Ishikawa (cell line): ENCODE data around the gene DAGLB.

ENCODE experiments used
- CEBPB ChIP-seq: IDR thresholded peaks from 2 replicates; pipeline ENCODE4 v1.6.1; 2012
- CREB1 ChIP-seq: IDR thresholded peaks from 2 replicates; pipeline ENCODE4 v1.6.1; 2012; ENCODE audit warnings: low read depth
- EGR1 ChIP-seq: IDR thresholded peaks from 2 replicates; pipeline ENCODE4 v1.6.1; 2012
- EP300 ChIP-seq: IDR thresholded peaks from 2 replicates; pipeline ENCODE4 v1.6.1; 2012; ENCODE audit warnings: borderline replicate concordance
- FOXM1 ChIP-seq: IDR thresholded peaks from 2 replicates; pipeline ENCODE4 v1.6.1; 2012; ENCODE audit warnings: low read depth, borderline replicate concordance
- NFIC ChIP-seq: IDR thresholded peaks from 2 replicates; pipeline ENCODE4 v1.6.1; 2012
- RAD21 ChIP-seq: IDR thresholded peaks from 2 replicates; pipeline ENCODE4 v1.6.1; 2012; ENCODE audit warnings: low read depth
- TAF1 ChIP-seq: IDR thresholded peaks from 2 replicates; pipeline ENCODE4 v1.6.1; 2012; ENCODE audit warnings: low read depth, mild to moderate bottlenecking
- TCF12 ChIP-seq: IDR thresholded peaks from 2 replicates; pipeline ENCODE4 v1.6.1; 2012; ENCODE audit warnings: low read depth
- TEAD4 ChIP-seq: IDR thresholded peaks from 2 replicates; pipeline ENCODE4 v1.6.1; 2012
- YY1 ChIP-seq: IDR thresholded peaks from 2 replicates; pipeline ENCODE4 v1.6.1; 2012; ENCODE audit warnings: low read depth
- ZBTB7A ChIP-seq: IDR thresholded peaks from 2 replicates; pipeline ENCODE4 v1.6.1; 2012; ENCODE audit warnings: low read depth
- TF ChIP-seq, protein P1 (sequence below): IDR thresholded peaks from 2 replicates; pipeline ENCODE4 v1.6.1; 2012
- TF ChIP-seq, protein P2 (sequence below): IDR thresholded peaks from 2 replicates; pipeline ENCODE4 v1.6.1; 2012
- TF ChIP-seq, protein P3 (sequence below): IDR thresholded peaks from 2 replicates; pipeline ENCODE4 v1.6.1; 2012; ENCODE audit warnings: low read depth, mild to moderate bottlenecking

DAGLB gene, protein sequence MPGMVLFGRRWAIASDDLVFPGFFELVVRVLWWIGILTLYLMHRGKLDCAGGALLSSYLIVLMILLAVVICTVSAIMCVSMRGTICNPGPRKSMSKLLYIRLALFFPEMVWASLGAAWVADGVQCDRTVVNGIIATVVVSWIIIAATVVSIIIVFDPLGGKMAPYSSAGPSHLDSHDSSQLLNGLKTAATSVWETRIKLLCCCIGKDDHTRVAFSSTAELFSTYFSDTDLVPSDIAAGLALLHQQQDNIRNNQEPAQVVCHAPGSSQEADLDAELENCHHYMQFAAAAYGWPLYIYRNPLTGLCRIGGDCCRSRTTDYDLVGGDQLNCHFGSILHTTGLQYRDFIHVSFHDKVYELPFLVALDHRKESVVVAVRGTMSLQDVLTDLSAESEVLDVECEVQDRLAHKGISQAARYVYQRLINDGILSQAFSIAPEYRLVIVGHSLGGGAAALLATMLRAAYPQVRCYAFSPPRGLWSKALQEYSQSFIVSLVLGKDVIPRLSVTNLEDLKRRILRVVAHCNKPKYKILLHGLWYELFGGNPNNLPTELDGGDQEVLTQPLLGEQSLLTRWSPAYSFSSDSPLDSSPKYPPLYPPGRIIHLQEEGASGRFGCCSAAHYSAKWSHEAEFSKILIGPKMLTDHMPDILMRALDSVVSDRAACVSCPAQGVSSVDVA

DNA sequence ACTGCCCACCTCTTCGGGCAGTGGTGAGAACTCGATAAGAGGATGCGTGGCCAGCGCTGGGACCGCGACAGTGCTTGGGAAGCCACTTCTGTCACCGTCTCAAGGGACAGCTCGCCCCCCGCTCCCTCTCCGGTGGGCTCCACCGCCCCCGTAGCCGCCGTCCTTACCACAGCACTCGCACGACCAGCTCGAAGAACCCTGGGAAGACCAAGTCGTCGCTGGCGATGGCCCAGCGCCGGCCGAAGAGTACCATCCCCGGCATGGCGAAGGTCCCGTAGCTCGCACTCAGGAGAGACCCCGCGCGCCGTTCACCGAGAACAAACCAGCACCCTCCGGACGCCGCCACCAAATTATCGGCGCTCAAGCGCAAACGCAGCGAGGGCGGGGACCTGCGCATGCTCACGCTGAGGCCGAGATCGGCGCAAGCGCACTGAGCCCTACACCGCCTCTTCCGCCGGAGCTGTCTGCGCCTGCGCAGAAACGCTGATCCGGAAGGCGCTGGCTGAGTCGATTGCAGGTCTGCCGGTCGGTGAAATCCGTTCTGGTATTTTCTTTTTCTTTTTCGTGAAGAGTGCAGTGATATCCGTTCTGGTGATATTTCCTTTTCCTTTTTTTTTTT is at the start of gene DAGLB:
DAGLB (minus strand) TSS at position 374 of the 619 bp plus-strand sequence; CDS start at position 262, 112 bp downstream.
- TF ChIP-seq EP300 (no peak), YY1 (0 out of 2 replicates have a peak, but pooled peaks have one; percentile 50), TEAD4 (no peak), NFIC (no peak), ZBTB7A (peak; percentile 78; the same call in 1 of the 2 replicates), EGR1 (no peak), TAF1 (peak; percentile 77), RAD21 (no peak)
- TF ChIP-seq, protein P1, sequence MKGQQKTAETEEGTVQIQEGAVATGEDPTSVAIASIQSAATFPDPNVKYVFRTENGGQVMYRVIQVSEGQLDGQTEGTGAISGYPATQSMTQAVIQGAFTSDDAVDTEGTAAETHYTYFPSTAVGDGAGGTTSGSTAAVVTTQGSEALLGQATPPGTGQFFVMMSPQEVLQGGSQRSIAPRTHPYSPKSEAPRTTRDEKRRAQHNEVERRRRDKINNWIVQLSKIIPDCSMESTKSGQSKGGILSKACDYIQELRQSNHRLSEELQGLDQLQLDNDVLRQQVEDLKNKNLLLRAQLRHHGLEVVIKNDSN = no peak
- TF ChIP-seq, protein P2, sequence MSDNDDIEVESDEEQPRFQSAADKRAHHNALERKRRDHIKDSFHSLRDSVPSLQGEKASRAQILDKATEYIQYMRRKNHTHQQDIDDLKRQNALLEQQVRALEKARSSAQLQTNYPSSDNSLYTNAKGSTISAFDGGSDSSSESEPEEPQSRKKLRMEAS = peak; percentile 37; the same call in 1 of the 2 replicates

DNA sequence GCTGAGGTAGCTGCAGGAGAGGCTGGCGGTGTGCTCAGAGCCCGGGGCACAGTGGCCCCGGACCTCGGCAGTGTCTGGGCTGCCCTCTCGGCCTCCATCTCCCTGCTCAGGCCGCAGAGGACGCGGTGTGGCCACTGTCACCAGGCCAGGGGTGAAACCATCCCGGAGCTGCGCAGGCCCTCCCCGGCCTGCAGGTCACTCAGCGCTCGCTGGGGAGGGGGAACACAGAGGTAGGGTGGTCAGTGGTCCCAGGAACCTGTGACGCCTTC is 49.8 kb upstream of the DAGLB start:
- TF ChIP-seq EP300 = no peak
- TF ChIP-seq EGR1 = no peak
- no peak for TF ChIP-seq YY1
- no peak for TF ChIP-seq CREB1

DNA sequence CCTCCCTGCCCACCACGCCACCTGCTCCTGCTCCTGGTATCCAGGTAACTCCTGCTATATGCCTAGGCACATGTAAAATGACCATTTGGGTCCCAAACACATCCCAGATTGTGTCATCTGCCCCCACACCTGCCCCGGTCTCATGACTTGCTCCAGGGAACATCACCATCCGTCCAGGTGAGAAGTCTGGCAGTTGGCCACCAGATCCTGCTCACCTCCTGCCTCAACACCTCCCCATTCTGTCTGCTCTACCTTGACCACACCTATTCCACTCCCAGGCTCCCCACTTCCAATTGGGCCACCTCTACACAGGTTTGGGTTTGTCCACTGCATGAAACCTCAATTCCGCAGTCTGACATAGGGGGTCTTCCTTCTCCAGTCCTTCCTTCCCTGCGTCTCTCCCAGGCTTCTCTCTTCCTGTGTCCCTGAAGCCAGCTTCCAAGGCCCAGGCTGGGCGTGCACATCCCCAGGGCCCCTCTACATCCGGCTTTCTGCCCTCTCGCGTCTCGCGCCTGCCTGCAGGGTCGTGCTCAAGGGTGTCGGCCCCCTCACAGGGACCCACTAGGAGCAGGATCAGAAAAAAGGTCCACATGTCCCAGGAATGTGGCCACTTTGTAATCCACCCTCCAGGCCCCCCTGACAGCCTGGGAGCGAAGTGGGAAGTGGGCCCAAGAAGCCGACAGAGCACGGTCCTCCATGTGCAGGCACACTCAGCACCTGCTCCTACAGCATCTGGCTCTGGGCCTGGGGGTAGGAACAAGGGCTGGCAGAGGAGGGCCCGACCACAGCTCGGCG is 49.3 kb upstream of the DAGLB start:
- TF ChIP-seq RAD21 = no peak
- no peak for TF ChIP-seq EP300
- no peak for TF ChIP-seq EGR1
- no peak for TF ChIP-seq TCF12
- TF ChIP-seq TEAD4 = no peak
- no peak for TF ChIP-seq TAF1
- TF ChIP-seq CREB1 = no peak
- TF ChIP-seq, protein P3, sequence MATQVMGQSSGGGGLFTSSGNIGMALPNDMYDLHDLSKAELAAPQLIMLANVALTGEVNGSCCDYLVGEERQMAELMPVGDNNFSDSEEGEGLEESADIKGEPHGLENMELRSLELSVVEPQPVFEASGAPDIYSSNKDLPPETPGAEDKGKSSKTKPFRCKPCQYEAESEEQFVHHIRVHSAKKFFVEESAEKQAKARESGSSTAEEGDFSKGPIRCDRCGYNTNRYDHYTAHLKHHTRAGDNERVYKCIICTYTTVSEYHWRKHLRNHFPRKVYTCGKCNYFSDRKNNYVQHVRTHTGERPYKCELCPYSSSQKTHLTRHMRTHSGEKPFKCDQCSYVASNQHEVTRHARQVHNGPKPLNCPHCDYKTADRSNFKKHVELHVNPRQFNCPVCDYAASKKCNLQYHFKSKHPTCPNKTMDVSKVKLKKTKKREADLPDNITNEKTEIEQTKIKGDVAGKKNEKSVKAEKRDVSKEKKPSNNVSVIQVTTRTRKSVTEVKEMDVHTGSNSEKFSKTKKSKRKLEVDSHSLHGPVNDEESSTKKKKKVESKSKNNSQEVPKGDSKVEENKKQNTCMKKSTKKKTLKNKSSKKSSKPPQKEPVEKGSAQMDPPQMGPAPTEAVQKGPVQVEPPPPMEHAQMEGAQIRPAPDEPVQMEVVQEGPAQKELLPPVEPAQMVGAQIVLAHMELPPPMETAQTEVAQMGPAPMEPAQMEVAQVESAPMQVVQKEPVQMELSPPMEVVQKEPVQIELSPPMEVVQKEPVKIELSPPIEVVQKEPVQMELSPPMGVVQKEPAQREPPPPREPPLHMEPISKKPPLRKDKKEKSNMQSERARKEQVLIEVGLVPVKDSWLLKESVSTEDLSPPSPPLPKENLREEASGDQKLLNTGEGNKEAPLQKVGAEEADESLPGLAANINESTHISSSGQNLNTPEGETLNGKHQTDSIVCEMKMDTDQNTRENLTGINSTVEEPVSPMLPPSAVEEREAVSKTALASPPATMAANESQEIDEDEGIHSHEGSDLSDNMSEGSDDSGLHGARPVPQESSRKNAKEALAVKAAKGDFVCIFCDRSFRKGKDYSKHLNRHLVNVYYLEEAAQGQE = no peak
- TF ChIP-seq, protein P2 = no peak
- TF ChIP-seq CEBPB = no peak
- no peak for TF ChIP-seq YY1
- TF ChIP-seq ZBTB7A = no peak
- TF ChIP-seq FOXM1 = no peak
- TF ChIP-seq, protein P1 = no peak
- no peak for TF ChIP-seq NFIC

DNA sequence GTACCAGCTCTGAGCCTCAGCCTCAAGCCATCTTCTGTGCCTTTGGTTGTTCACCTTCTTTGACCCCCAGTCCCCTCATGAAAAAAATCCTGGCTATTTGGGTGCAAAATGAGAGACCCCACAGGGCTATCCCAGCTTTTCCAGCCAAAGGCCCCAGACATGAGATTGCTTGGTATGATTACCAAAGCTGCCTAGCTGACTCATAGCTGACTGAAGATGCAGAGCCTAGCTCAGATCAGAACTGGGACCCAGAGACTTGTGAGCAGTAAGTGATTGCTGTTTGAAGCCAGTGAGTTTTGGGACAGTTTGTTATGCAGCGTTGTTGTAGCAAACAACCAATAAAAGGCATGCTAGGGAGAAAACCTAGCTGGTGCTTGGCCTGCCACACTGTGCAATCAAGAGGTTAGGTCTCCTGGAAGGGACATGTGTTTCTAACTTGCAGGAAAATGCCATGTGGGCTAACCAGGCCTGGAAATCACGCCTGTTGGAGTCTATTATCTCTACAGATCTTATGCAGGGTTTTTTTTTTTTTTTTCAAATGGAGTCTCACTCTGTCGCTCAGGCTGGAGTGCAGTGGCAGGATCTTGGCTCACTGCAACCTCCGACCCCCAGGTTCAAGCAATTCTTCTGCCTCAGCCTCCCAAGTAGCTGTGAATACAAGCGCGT is 48.0 kb upstream of the DAGLB start:
- TF ChIP-seq, protein P3 = no peak
- no peak for TF ChIP-seq FOXM1
- TF ChIP-seq RAD21 = no peak
- no peak for TF ChIP-seq TCF12
- no peak for TF ChIP-seq EGR1
- TF ChIP-seq EP300 = no peak
- TF ChIP-seq CREB1 = no peak
- TF ChIP-seq YY1 = no peak
- no peak for TF ChIP-seq NFIC
- TF ChIP-seq, protein P2 = no peak
- no peak for TF ChIP-seq CEBPB
- no peak for TF ChIP-seq TAF1
